Colonic mucosa (tissue), 4 donors: ENCODE measurements around the gene THAP12. TPM values are rescaled to one million over a fixed set of nuclear protein-coding genes. Genes with fewer than 3 reads are reported as not detected.

Source experiments
- DNase-seq: peaks from one replicate; pipeline ENCODE4 v3.0.0-alpha.2; 2020
- H3K27ac ChIP-seq: fragments of 200-600 bp; one replicate; pipeline ENCODE4 v1.8.0; 2021
- H3K27me3 ChIP-seq: fragments of 200-600 bp; one replicate; pipeline ENCODE4 v1.8.0; 2021
- H3K36me3 ChIP-seq: fragments of 200-600 bp; one replicate; pipeline ENCODE4 v1.8.0; 2021
- H3K4me1 ChIP-seq: fragments of 200-600 bp; one replicate; pipeline ENCODE4 v1.8.0; 2021; ENCODE audit warnings: mild to moderate bottlenecking
- H3K4me3 ChIP-seq: fragments of 200-600 bp; one replicate; pipeline ENCODE4 v1.8.0; 2021
- H3K9ac ChIP-seq, 2 donors: one replicate each; pipeline ENCODE4 v1.7.0; 2013; ENCODE audit warnings: control low read depth in 2 of 2, low read depth in 2 of 2, low read length in 2 of 2
- H3K9me3 ChIP-seq: fragments of 200-600 bp; one replicate; pipeline ENCODE4 v1.8.0; 2021
- CTCF ChIP-seq: fragments of 200-600 bp; IDR thresholded peaks from one replicate; pipeline ENCODE4 v1.8.0; 2022; ENCODE audit warnings: antibody characterized with exemption, mild to moderate bottlenecking
- intact Hi-C: fragments of 100-400 bp; cut with DNase I; formaldehyde crosslinking; loops from one replicate; pipeline ENCODE4 v1.14.1; 2022
- total RNA-seq, 2 donors: library from RNA; stranded (reverse); fragmentation: NEBNext Ultra II Directional in 1 of 2; extraction: Animal tissue kit (Norgen Biotek cat#: 25700) in 1 of 2; gene quantifications; one replicate each; pipeline ENCODE4 v1.2.1, GENCODE V29; 2021
- donor health status: healthy.
- donor health status: DM: no; HTN: no; CAD: no.
- donor health status: DM: no; HTN: no; CAD: no.

Gene THAP12
- total RNA-seq, 2 donors from 2014 or later: 34.4 to 41.6 TPM

GRCh38 chr11:76397383-76397782 is 16.5 kb upstream of the THAP12 start:
- Histone ChIP-seq H3K4me1 (no peaks in the 10 kb centered on the region), H3K4me3 (no peak overlapping the region), H3K36me3 (no peaks in the 10 kb centered on the region), H3K9me3 (no peaks in the 10 kb centered on the region), H3K9ac (no peak overlapping the region), H3K27ac (no peak overlapping the region), H3K27me3 (no peaks in the 10 kb centered on the region)
- intact Hi-C loops: no loop called here
- TF ChIP-seq CTCF: no peak
- no peak for DNase-seq

- Histone ChIP-seq H3K9me3 (no peaks in the 10 kb centered on the region), H3K27ac (no peak overlapping the region), H3K36me3 (no peaks in the 10 kb centered on the region), H3K27me3 (no peaks in the 10 kb centered on the region), H3K4me1 (no peaks in the 10 kb centered on the region), H3K4me3 (no peak overlapping the region), H3K9ac (no peak overlapping the region)
- no peak for TF ChIP-seq CTCF
- DNase-seq: no peak
- intact Hi-C loops: no loop called here
Observed at GRCh38 chr11:76395296-76395695, 14.4 kb upstream of the THAP12 start.

- no peaks in the 10 kb centered on the region for H3K9me3 ChIP-seq
- H3K9ac ChIP-seq: no peak overlapping the region
- no peak overlapping the region for H3K27ac ChIP-seq
- no peak overlapping the region for H3K4me3 ChIP-seq
- no peaks in the 10 kb centered on the region for H3K4me1 ChIP-seq
- no peaks in the 10 kb centered on the region for H3K27me3 ChIP-seq
- no peaks in the 10 kb centered on the region for H3K36me3 ChIP-seq
- intact Hi-C loops: no loop called here
- TF ChIP-seq CTCF: no peak
- DNase-seq: no peak
Observed at GRCh38 chr11:76394411-76394810, 13.5 kb upstream of the THAP12 start.

GRCh38 chr11:76392870-76393269 is 11.9 kb upstream of the THAP12 start:
- intact Hi-C loops: no loop called here
- H3K27ac ChIP-seq: no peak overlapping the region

GRCh38 chr11:76391811-76392475 is 11.0 kb upstream of the THAP12 start:
- DNase-seq: no peak
- no peaks in the 10 kb centered on the region for H3K4me1 ChIP-seq
- H3K27me3 ChIP-seq: no peaks in the 10 kb centered on the region
- H3K9ac ChIP-seq: no peak overlapping the region
- intact Hi-C loops: no loop called here
- H3K27ac ChIP-seq: no peak overlapping the region
- TF ChIP-seq CTCF: no peak
- H3K9me3 ChIP-seq: no peaks in the 10 kb centered on the region
- no peak overlapping the region for H3K4me3 ChIP-seq
- H3K36me3 ChIP-seq: no peaks in the 10 kb centered on the region

More at GRCh38 chr11:76392870-76393269, 11.9 kb upstream of the THAP12 start:
- no peak overlapping the region for H3K4me3 ChIP-seq
- no peak for DNase-seq
- H3K9me3 ChIP-seq: no peaks in the 10 kb centered on the region
- no peaks in the 10 kb centered on the region for H3K4me1 ChIP-seq
- no peaks in the 10 kb centered on the region for H3K36me3 ChIP-seq
- H3K9ac ChIP-seq: no peak overlapping the region
- no peaks in the 10 kb centered on the region for H3K27me3 ChIP-seq
- TF ChIP-seq CTCF: no peak
